Spleen (tissue), 11 donors: ENCODE results near the gene DCLK2. TPM values are rescaled to one million over a fixed set of nuclear protein-coding genes. Genes with fewer than 3 reads are reported as not detected.

Source experiments
- DNase-seq: peaks from one replicate; pipeline ENCODE4 v3.0.0-alpha.2; 2020
- H3K27ac ChIP-seq, 8 donors: fragments of 200-600 bp; sonication (generic) in 7 of 8; 1 replicate in 4 of 8; 2 replicates in 4 of 8; pipeline versions ENCODE4 v1.5.0 to v1.8.0; 2016 to 2021; ENCODE audit warnings: inconsistent platforms in 4 of 8, mild to moderate bottlenecking in 4 of 8, moderate library complexity in 1 of 8
- H3K27me3 ChIP-seq, 7 donors: fragments of 200-600 bp; sonication (generic) in 6 of 7; replicated peaks in 1 of 7; 1 replicate in 4 of 7; 2 replicates in 3 of 7; pipeline versions ENCODE4 v1.5.0 to v1.8.0; 2016 to 2021; ENCODE audit warnings: inconsistent platforms in 3 of 7, mild to moderate bottlenecking in 1 of 7
- H3K36me3 ChIP-seq, 6 donors: fragments of 200-600 bp; sonication (generic) in 5 of 6; 1 replicate in 4 of 6; 2 replicates in 2 of 6; pipeline versions ENCODE4 v1.5.0 to v1.8.0; 2016 to 2021; ENCODE audit warnings: inconsistent platforms in 2 of 6
- H3K4me1 ChIP-seq, 6 donors: fragments of 200-600 bp; sonication (generic) in 5 of 6; 1 replicate in 3 of 6; 2 replicates in 3 of 6; pipeline versions ENCODE4 v1.5.0 to v1.8.0; 2016 to 2021; ENCODE audit warnings: inconsistent platforms in 3 of 6
- H3K4me3 ChIP-seq, 8 donors: fragments of 200-600 bp; sonication (generic) in 7 of 8; 1 replicate in 4 of 8; 2 replicates in 4 of 8; pipeline versions ENCODE4 v1.5.0 to v1.8.0; 2016 to 2021; ENCODE audit warnings: inconsistent platforms in 4 of 8, mild to moderate bottlenecking in 4 of 8, moderate library complexity in 2 of 8
- H3K9me3 ChIP-seq, 8 donors: fragments of 200-600 bp; sonication (generic) in 7 of 8; 1 replicate in 4 of 8; 2 replicates in 4 of 8; pipeline versions ENCODE4 v1.5.0 to v1.8.0; 2016 to 2021; ENCODE audit warnings: inconsistent platforms in 4 of 8
- CTCF ChIP-seq, 11 experiments: fragments of 200-600 bp in 7 of 11; fragments of 450-650 bp in 4 of 11; sonication (generic) in 4 of 11; IDR thresholded peaks in 8 of 11; conservative IDR thresholded peaks in 3 of 11; 1 replicate in 7 of 11; 2 replicates in 4 of 11; pipeline versions ENCODE4 v1.4.0 to v1.8.0; 2016 to 2021; ENCODE audit warnings: antibody characterized with exemption in 11 of 11, inconsistent platforms in 4 of 11, mild to moderate bottlenecking in 1 of 11
- POLR2A ChIP-seq, 3 donors: fragments of 450-650 bp; IDR thresholded peaks; one replicate each; pipeline ENCODE4 v1.5.1; 2017; ENCODE audit warnings: antibody characterized with exemption in 3 of 3, mild to moderate bottlenecking in 1 of 3
- POLR2AphosphoS5 ChIP-seq, 3 donors: sonication (generic); formaldehyde crosslinking; IDR thresholded peaks; one replicate each; pipeline ENCODE4 v1.5.1; 2017; ENCODE audit warnings: antibody characterized with exemption in 3 of 3
- WGBS, 5 donors: extraction: QIAGEN DNeasy Blood & Tissue Kit in 3 of 5; methylation state at CpG; one replicate each; pipeline versions ENCODE4 v1.1.5 to v1.1.7; 2013 to 2018; 5-methylcytosine and 5-hydroxymethylcytosine counted together
- intact Hi-C: fragments of 100-400 bp; cut with DNase I; formaldehyde crosslinking; loops from one replicate; pipeline ENCODE4 v1.15.0; 2023; ENCODE audit warnings: low total_unique reads
- polyA plus RNA-seq, 3 donors: library from polyadenylated mRNA; stranded (reverse); fragments of 200-250 nt; gene quantifications; one replicate each; pipeline ENCODE4 v1.2.1, GENCODE V29; 2013
- total RNA-seq, 7 donors: library from RNA; depleted of rRNA in 3 of 7; stranded (reverse); fragments of >200 nt in 3 of 7; fragmentation: NEBNext Ultra II Directional in 4 of 7; extraction: Animal tissue kit (Norgen Biotek cat#: 25700) in 4 of 7; gene quantifications; one replicate each; pipeline versions ENCODE4 v1.1.0 to v1.2.1, GENCODE V29; 2016 to 2021
- donor health status: healthy with polysubstance abuse.
- donor health status: DM: no; HTN: no; CAD: no; lungs with moderate emphysema.
- donor health status: DM: no; HTN: no; CAD: no.
- donor health status: Bipolar disorder and iron deficiency.
- donor health status: healthy.
- donor health status: DM: no; HTN: no; CAD: no.
- donor health status: DM: yes; HTN: yes; CAD: no.

DCLK2 gene
- total and polyA plus RNA-seq, 10 donors, result 0.53 to 6.1 (median 3.9) TPM

- no peaks in the 10 kb centered on the region for H3K27me3 ChIP-seq
- no peaks in the 10 kb centered on the region for H3K36me3 ChIP-seq
- intact Hi-C loops, result no loop called here
- DNase-seq, result no peak
- H3K4me3 ChIP-seq, result no peak overlapping the region
- no peak for TF ChIP-seq CTCF (IDR thresholded peaks at IDR 0.05 in 8 of 11, conservative IDR thresholded peaks at IDR 0.05 in 3 of 11)
- no peak for TF ChIP-seq POLR2A (IDR thresholded peaks at IDR 0.05)
- no peak for TF ChIP-seq POLR2AphosphoS5 (IDR thresholded peaks at IDR 0.05)
- 74 to 88% (median 78%) methylated on average over 2 of the region's 2 CpGs for whole genome bisulfite sequencing, 5 donors
- H3K27ac ChIP-seq, result no peak overlapping the region
- H3K4me1 ChIP-seq, result peaks cover 12 to 28% (median 15%) of the 10 kb centered on the region in 6 donors
- no peaks in the 10 kb centered on the region for H3K9me3 ChIP-seq
These were observed 52.7 kb downstream of the DCLK2 start for GRCh38 chr4:150130933-150131332.

GRCh38 chr4:150131581-150132228 lies 53.5 kb downstream of the DCLK2 start:
- WGBS, 5 donors, result 75 to 100% (median 90%) methylated on average over 1 of the region's 1 CpG
- no peak overlapping the region for H3K27ac ChIP-seq

GRCh38 chr4:150133605-150134004 lies 55.4 kb downstream of the DCLK2 start:
- no peak for DNase-seq
- Histone ChIP-seq H3K4me1 (peaks cover 0 to 11% (median 0%) of the 10 kb centered on the region in 6 donors), H3K27ac (no peak overlapping the region), H3K9me3 (no peaks in the 10 kb centered on the region), H3K36me3 (no peaks in the 10 kb centered on the region), H3K4me3 (no peak overlapping the region), H3K27me3 (no peaks in the 10 kb centered on the region)
- intact Hi-C loops, result no loop called here
- no peak for TF ChIP-seq CTCF (IDR thresholded peaks at IDR 0.05 in 8 of 11, conservative IDR thresholded peaks at IDR 0.05 in 3 of 11)
- no peak for TF ChIP-seq POLR2A (IDR thresholded peaks at IDR 0.05)

More at GRCh38 chr4:150131581-150132228, 53.5 kb downstream of the DCLK2 start:
- Histone ChIP-seq H3K9me3 (no peaks in the 10 kb centered on the region), H3K36me3 (no peaks in the 10 kb centered on the region), H3K27me3 (no peaks in the 10 kb centered on the region), H3K4me1 (peaks cover 4 to 23% (median 8%) of the 10 kb centered on the region in 6 donors), H3K4me3 (no peak overlapping the region)
- DNase-seq, result no peak
- intact Hi-C loops, result no loop called here
- TF ChIP-seq POLR2AphosphoS5 (IDR thresholded peaks at IDR 0.05) (no peak), CTCF (IDR thresholded peaks at IDR 0.05 in 8 of 11, conservative IDR thresholded peaks at IDR 0.05 in 3 of 11) (no peak), POLR2A (IDR thresholded peaks at IDR 0.05) (no peak)

GRCh38 chr4:150135134-150135772 lies 57.0 kb downstream of the DCLK2 start:
- TF ChIP-seq CTCF (IDR thresholded peaks at IDR 0.05 in 8 of 11, conservative IDR thresholded peaks at IDR 0.05 in 3 of 11) (no peak), POLR2A (IDR thresholded peaks at IDR 0.05) (no peak)
- Histone ChIP-seq H3K36me3 (no peaks in the 10 kb centered on the region), H3K4me3 (no peak overlapping the region), H3K27ac (no peak overlapping the region), H3K27me3 (no peaks in the 10 kb centered on the region), H3K9me3 (no peaks in the 10 kb centered on the region), H3K4me1 (peaks cover 0 to 11% (median 0%) of the 10 kb centered on the region in 6 donors)
- 39 to 54% (median 47%) methylated on average over 4 of the region's 4 CpGs for WGBS, 5 donors
- intact Hi-C loops, result no loop called here
- DNase-seq, result no peak
